ENCODE results near the gene TMEM109. TPM values are rescaled to one million over a fixed set of nuclear protein-coding genes. Genes with fewer than 3 reads are reported as not detected.

TMEM109 gene
- total RNA-seq, 1 donor from 2014 or later, result 64.5 TPM

GRCh38 chr11:60937144-60937527, 23.2 kb downstream of the TMEM109 start:
- no peaks in the 10 kb centered on the region for H3K27me3 ChIP-seq (ENCODE audit: control insufficient read depth, insufficient read depth, low read length)
- H3K36me3 ChIP-seq (ENCODE audit: control insufficient read depth, insufficient read depth, low read length), result no peaks in the 10 kb centered on the region
- no peak overlapping the region for H3K4me3 ChIP-seq (ENCODE audit: low read depth, low read length)
- TF ChIP-seq CTCF (IDR thresholded peaks at IDR 0.05; ENCODE audit: insufficient read depth, low read length, poor library complexity, severe bottlenecking), result no peak
- no peak for DNase-seq (ENCODE audit: low read depth)

- no peak for TF ChIP-seq CTCF (IDR thresholded peaks at IDR 0.05; ENCODE audit: insufficient read depth, low read length, poor library complexity, severe bottlenecking)
- Histone ChIP-seq H3K36me3 (ENCODE audit: control insufficient read depth, insufficient read depth, low read length) (no peaks in the 10 kb centered on the region), H3K4me3 (ENCODE audit: low read depth, low read length) (no peak overlapping the region), H3K27me3 (ENCODE audit: control insufficient read depth, insufficient read depth, low read length) (no peaks in the 10 kb centered on the region)
- no peak for DNase-seq (ENCODE audit: low read depth)
Measured at GRCh38 chr11:60937811-60938210, 23.9 kb downstream of the TMEM109 start.

- TF ChIP-seq CTCF (IDR thresholded peaks at IDR 0.05; ENCODE audit: insufficient read depth, low read length, poor library complexity, severe bottlenecking), result no peak
- H3K27me3 ChIP-seq (ENCODE audit: control insufficient read depth, insufficient read depth, low read length), result no peaks in the 10 kb centered on the region
- DNase-seq (ENCODE audit: low read depth), result no peak
- no peaks in the 10 kb centered on the region for H3K36me3 ChIP-seq (ENCODE audit: control insufficient read depth, insufficient read depth, low read length)
- no peak overlapping the region for H3K4me3 ChIP-seq (ENCODE audit: low read depth, low read length)
Measured at GRCh38 chr11:60938500-60938899, 24.5 kb downstream of the TMEM109 start.

- no peak overlapping the region for H3K4me3 ChIP-seq (ENCODE audit: low read depth, low read length)
- no peak for DNase-seq (ENCODE audit: low read depth)
- H3K27me3 ChIP-seq (ENCODE audit: control insufficient read depth, insufficient read depth, low read length), result no peaks in the 10 kb centered on the region
- H3K36me3 ChIP-seq (ENCODE audit: control insufficient read depth, insufficient read depth, low read length), result no peaks in the 10 kb centered on the region
- TF ChIP-seq CTCF (IDR thresholded peaks at IDR 0.05; ENCODE audit: insufficient read depth, low read length, poor library complexity, severe bottlenecking), result no peak
Measured at GRCh38 chr11:60939301-60939700, 25.3 kb downstream of the TMEM109 start.

GRCh38 chr11:60939855-60940254, 25.9 kb downstream of the TMEM109 start:
- DNase-seq (ENCODE audit: low read depth), result no peak
- no peaks in the 10 kb centered on the region for H3K36me3 ChIP-seq (ENCODE audit: control insufficient read depth, insufficient read depth, low read length)
- TF ChIP-seq CTCF (IDR thresholded peaks at IDR 0.05; ENCODE audit: insufficient read depth, low read length, poor library complexity, severe bottlenecking), result no peak
- H3K27me3 ChIP-seq (ENCODE audit: control insufficient read depth, insufficient read depth, low read length), result no peaks in the 10 kb centered on the region
- H3K4me3 ChIP-seq (ENCODE audit: low read depth, low read length), result no peak overlapping the region

GRCh38 chr11:60941371-60942119, 27.6 kb downstream of the TMEM109 start:
- no peak overlapping the region for H3K4me3 ChIP-seq (ENCODE audit: low read depth, low read length)
- no peaks in the 10 kb centered on the region for H3K27me3 ChIP-seq (ENCODE audit: control insufficient read depth, insufficient read depth, low read length)
- H3K36me3 ChIP-seq (ENCODE audit: control insufficient read depth, insufficient read depth, low read length), result no peaks in the 10 kb centered on the region
- DNase-seq (ENCODE audit: low read depth), result no peak
- no peak for TF ChIP-seq CTCF (IDR thresholded peaks at IDR 0.05; ENCODE audit: insufficient read depth, low read length, poor library complexity, severe bottlenecking)
